HFFc6 (cell line): ENCODE measurements around the gene ARGLU1. TPM values are rescaled to one million over a fixed set of nuclear protein-coding genes. Genes with fewer than 3 reads are reported as not detected.

Experiments used
- DNase-seq: peaks from one replicate; pipeline ENCODE4 v3.0.0-alpha.2; 2018
- H3K27ac Mint-ChIP-seq: 2 replicates; pipeline ENCODE4 v1.8.0; 2020; ENCODE audit warnings: mild to moderate bottlenecking, mixed read lengths
- H3K27me3 Mint-ChIP-seq: 2 replicates; pipeline ENCODE4 v1.8.0; 2021; ENCODE audit warnings: mild to moderate bottlenecking, moderate library complexity, mixed read lengths; ENCODE audit not compliant: insufficient read depth
- H3K36me3 Mint-ChIP-seq: 2 replicates; pipeline ENCODE4 v1.8.0; 2021; ENCODE audit warnings: low read depth, mixed read lengths
- H3K4me1 Mint-ChIP-seq: 2 replicates; pipeline ENCODE4 v1.8.0; 2020; ENCODE audit warnings: low read depth, mixed read lengths
- H3K4me3 Mint-ChIP-seq: 2 replicates; pipeline ENCODE4 v1.8.0; 2020; ENCODE audit warnings: mild to moderate bottlenecking, moderate library complexity, mixed read lengths
- H3K9me3 Mint-ChIP-seq: 2 replicates; pipeline ENCODE4 v1.8.0; 2020; ENCODE audit warnings: mild to moderate bottlenecking, mixed read lengths
- CTCF ChIP-seq: fragments of 200-600 bp; sonication (generic); IDR thresholded peaks from 2 replicates; pipeline ENCODE4 v1.5.0; 2021; ENCODE audit warnings: antibody characterized with exemption, mild to moderate bottlenecking
- total RNA-seq, 6 experiments: library from RNA; stranded (reverse); fragmentation: NEBNext Ultra II Directional; extraction: Animal tissue kit (Norgen Biotek cat#: 25700); gene quantifications; 2 replicates in 1 of 6; 3 replicates in 5 of 6; pipeline ENCODE4 v1.2.3, GENCODE V29; 2021

The ARGLU1 gene
- total RNA-seq, 6 experiments from 2014 or later = 30.3 to 39.4 (median 38.0) TPM

- DNase-seq = no peak
- no peak overlapping the region for H3K27ac Mint-ChIP-seq
- no peaks in the 10 kb centered on the region for H3K9me3 Mint-ChIP-seq
- peaks cover 50% of the 10 kb centered on the region for H3K4me1 Mint-ChIP-seq
- no peak for TF ChIP-seq CTCF
- H3K36me3 Mint-ChIP-seq = peaks cover 4% of the 10 kb centered on the region; the same call in 1 of the 2 replicates
- no peak overlapping the region for H3K4me3 Mint-ChIP-seq
- H3K27me3 Mint-ChIP-seq = peaks cover 6% of the 10 kb centered on the region; the same call in 1 of the 2 replicates
Measured at GRCh38 chr13:106527445-106527801, 40.5 kb downstream of the ARGLU1 start.

GRCh38 chr13:106526738-106527444, 41.0 kb downstream of the ARGLU1 start:
- H3K27ac Mint-ChIP-seq = no peak overlapping the region; the same call in 1 of the 2 replicates
- peaks cover 4% of the 10 kb centered on the region; the same call in 1 of the 2 replicates for H3K36me3 Mint-ChIP-seq
- H3K27me3 Mint-ChIP-seq = peaks cover 6% of the 10 kb centered on the region; the same call in 1 of the 2 replicates
- H3K4me1 Mint-ChIP-seq = peaks cover 47% of the 10 kb centered on the region
- no peak for TF ChIP-seq CTCF
- H3K9me3 Mint-ChIP-seq = no peaks in the 10 kb centered on the region
- no peak for DNase-seq
- no peak overlapping the region for H3K4me3 Mint-ChIP-seq

GRCh38 chr13:106525865-106526264, 42.1 kb downstream of the ARGLU1 start:
- Mint-ChIP-seq H3K27me3 (peaks cover 6% of the 10 kb centered on the region; the same call in 1 of the 2 replicates), H3K4me1 (peaks cover 42% of the 10 kb centered on the region), H3K27ac (no peak overlapping the region), H3K9me3 (no peaks in the 10 kb centered on the region), H3K4me3 (no peak overlapping the region), H3K36me3 (peaks cover 4% of the 10 kb centered on the region; the same call in 1 of the 2 replicates)
- no peak for TF ChIP-seq CTCF
- no peak for DNase-seq

GRCh38 chr13:106524108-106524507, 43.8 kb downstream of the ARGLU1 start:
- Mint-ChIP-seq H3K4me1 (peaks cover 32% of the 10 kb centered on the region), H3K4me3 (no peak overlapping the region), H3K27ac (no peak overlapping the region), H3K36me3 (peaks cover 4% of the 10 kb centered on the region; the same call in 1 of the 2 replicates), H3K9me3 (no peaks in the 10 kb centered on the region), H3K27me3 (peaks cover 3% of the 10 kb centered on the region; the same call in 1 of the 2 replicates)
- no peak for TF ChIP-seq CTCF
- no peak for DNase-seq

- no peak for DNase-seq
- H3K36me3 Mint-ChIP-seq = peaks cover 3% of the 10 kb centered on the region; the same call in 1 of the 2 replicates
- no peak overlapping the region for H3K27ac Mint-ChIP-seq
- peaks cover 31% of the 10 kb centered on the region for H3K4me1 Mint-ChIP-seq
- no peaks in the 10 kb centered on the region for H3K9me3 Mint-ChIP-seq
- TF ChIP-seq CTCF = no peak
- peaks cover 3% of the 10 kb centered on the region; the same call in 1 of the 2 replicates for H3K27me3 Mint-ChIP-seq
- H3K4me3 Mint-ChIP-seq = no peak overlapping the region; the same call in 1 of the 2 replicates
Measured at GRCh38 chr13:106523576-106523975, 44.4 kb downstream of the ARGLU1 start.
